Bone marrow (tissue), 2 donors: Measurements from ENCODE around the gene ASCL2.
"Not testable (repeated sequence)": the region's sequence is repeated elsewhere in the genome, so short reads cannot be mapped to it uniquely, and the experiment has no call there.

ENCODE experiments used
- DNase-seq, 2 donors: peaks; one replicate each; lab custom pipeline; 2025; lab: John Stamatoyannopoulos, UW

Gene ASCL2

GRCh38 chr11:2260491-2261364 is 9.7 kb downstream of the ASCL2 start:
- DNase-seq = no peak

- DNase-seq = no peak
Observed at GRCh38 chr11:2259897-2260451, 10.4 kb downstream of the ASCL2 start.

- no peak for DNase-seq
Observed at GRCh38 chr11:2259466-2259830, 10.9 kb downstream of the ASCL2 start.

- no peak for DNase-seq
Observed at GRCh38 chr11:2258501-2259465, 11.6 kb downstream of the ASCL2 start.

GRCh38 chr11:2256951-2257700 is 13.3 kb downstream of the ASCL2 start:
- DNase-seq = no peak

- no peak for DNase-seq
Observed at GRCh38 chr11:2256293-2256913, 14.0 kb downstream of the ASCL2 start.

GRCh38 chr11:2252018-2252417 is 18.4 kb downstream of the ASCL2 start:
- DNase-seq = no peak

- DNase-seq = no peak
Observed at GRCh38 chr11:2251138-2251537, 19.2 kb downstream of the ASCL2 start.

- DNase-seq = no peak
Observed at GRCh38 chr11:2250485-2250884, 19.9 kb downstream of the ASCL2 start.

- no peak for DNase-seq
Observed at GRCh38 chr11:2250041-2250440, 20.3 kb downstream of the ASCL2 start.

- DNase-seq = no peak
Observed at GRCh38 chr11:2249189-2249916, 21.0 kb downstream of the ASCL2 start.

- no peak for DNase-seq
Observed at GRCh38 chr11:2248762-2249161, 21.6 kb downstream of the ASCL2 start.

GRCh38 chr11:2248242-2248641 is 22.1 kb downstream of the ASCL2 start:
- no peak for DNase-seq

- DNase-seq = no peak
Observed at GRCh38 chr11:2247496-2247895, 22.9 kb downstream of the ASCL2 start.

- DNase-seq = no peak
Observed at GRCh38 chr11:2240834-2241233, 29.6 kb downstream of the ASCL2 start.

GRCh38 chr11:2237457-2238238 is 32.7 kb downstream of the ASCL2 start:
- no peak for DNase-seq

GRCh38 chr11:2236381-2237134 is 33.8 kb downstream of the ASCL2 start:
- DNase-seq = not testable (repeated sequence)

- no peak for DNase-seq
Observed at GRCh38 chr11:2235588-2236326, 34.6 kb downstream of the ASCL2 start.
